ENCODE measurements around the gene PTPRQ. TPM values are rescaled to one million over a fixed set of nuclear protein-coding genes. Genes with fewer than 3 reads are reported as not detected.

The PTPRQ gene
- polyA plus RNA-seq, 1 donor (not counting 4 experiments of a cell fraction or from before 2014, with no cell fraction given) = 0.01 TPM

DNA sequence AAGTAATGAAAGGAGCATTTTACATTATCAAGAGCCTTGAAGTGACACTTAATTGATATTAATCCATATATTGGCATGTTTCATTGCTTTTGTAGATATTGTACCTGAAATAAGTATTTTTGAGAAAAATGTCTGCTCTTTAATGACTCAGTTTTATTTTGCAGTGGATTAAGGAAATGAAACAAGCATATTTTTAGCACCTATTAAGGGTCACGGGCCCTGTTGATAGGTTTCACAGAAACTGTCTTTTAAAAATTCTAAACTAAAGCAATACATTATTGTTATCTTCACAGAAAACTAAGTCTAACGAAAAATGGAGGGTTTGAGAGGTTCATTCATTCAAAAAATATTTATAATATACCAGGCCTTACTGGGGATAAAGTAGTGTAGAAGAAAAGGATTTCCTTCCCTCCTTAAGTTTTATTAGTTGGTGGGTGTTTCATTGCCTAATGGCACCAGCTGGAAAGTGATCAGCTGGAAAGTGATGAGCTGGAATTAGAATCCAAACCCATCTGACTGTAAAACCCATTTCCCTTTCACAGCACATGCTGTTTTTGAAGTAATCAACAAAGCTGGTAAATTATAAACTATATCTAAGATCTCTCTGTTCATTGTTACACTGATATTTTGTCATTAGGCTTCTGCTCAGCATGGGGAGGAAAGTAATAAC lies 54.2 kb downstream of the PTPRQ start:
- no peaks in the 10 kb centered on the region for H3K4me1 ChIP-seq (ENCODE audit: control insufficient read depth, extremely low read depth, insufficient read depth, low read length)
- no peaks in the 10 kb centered on the region for H3K9me3 ChIP-seq (ENCODE audit: control insufficient read depth, low read depth, low read length)
- H4K20me1 ChIP-seq (ENCODE audit: control insufficient read depth, extremely low read depth, insufficient read depth, low read length) = no peaks in the 10 kb centered on the region
- no peaks in the 10 kb centered on the region for H3K36me3 ChIP-seq (ENCODE audit: control insufficient read depth in 2 of 2, extremely low read depth in 1 of 2, insufficient read depth in 2 of 2, low read length in 2 of 2)
- H3K27me3 ChIP-seq (ENCODE audit: control insufficient read depth, extremely low read depth, insufficient read depth, low read length) = no peaks in the 10 kb centered on the region
- H3K4me3 ChIP-seq (ENCODE audit: control insufficient read depth in 2 of 3, extremely low read depth in 1 of 3, insufficient read depth in 2 of 3, low read depth in 1 of 3, low read length in 3 of 3) = no peak overlapping the region
- no peak for FAIRE-seq
- H3K79me2 ChIP-seq (ENCODE audit: control insufficient read depth, insufficient read depth, low read length) = no peaks in the 10 kb centered on the region
- no peak overlapping the region for H3K9ac ChIP-seq (ENCODE audit: control insufficient read depth, extremely low read depth, insufficient read depth, low read length)
- H3K27ac ChIP-seq (ENCODE audit: control insufficient read depth, insufficient read depth, low read length) = no peak overlapping the region
- H2AFZ ChIP-seq (ENCODE audit: control insufficient read depth, low read length) = no peak overlapping the region
- H3K4me2 ChIP-seq (ENCODE audit: control insufficient read depth, extremely low read depth, insufficient read depth, low read depth, low read length) = no peak overlapping the region
- TF ChIP-seq, protein P1, sequence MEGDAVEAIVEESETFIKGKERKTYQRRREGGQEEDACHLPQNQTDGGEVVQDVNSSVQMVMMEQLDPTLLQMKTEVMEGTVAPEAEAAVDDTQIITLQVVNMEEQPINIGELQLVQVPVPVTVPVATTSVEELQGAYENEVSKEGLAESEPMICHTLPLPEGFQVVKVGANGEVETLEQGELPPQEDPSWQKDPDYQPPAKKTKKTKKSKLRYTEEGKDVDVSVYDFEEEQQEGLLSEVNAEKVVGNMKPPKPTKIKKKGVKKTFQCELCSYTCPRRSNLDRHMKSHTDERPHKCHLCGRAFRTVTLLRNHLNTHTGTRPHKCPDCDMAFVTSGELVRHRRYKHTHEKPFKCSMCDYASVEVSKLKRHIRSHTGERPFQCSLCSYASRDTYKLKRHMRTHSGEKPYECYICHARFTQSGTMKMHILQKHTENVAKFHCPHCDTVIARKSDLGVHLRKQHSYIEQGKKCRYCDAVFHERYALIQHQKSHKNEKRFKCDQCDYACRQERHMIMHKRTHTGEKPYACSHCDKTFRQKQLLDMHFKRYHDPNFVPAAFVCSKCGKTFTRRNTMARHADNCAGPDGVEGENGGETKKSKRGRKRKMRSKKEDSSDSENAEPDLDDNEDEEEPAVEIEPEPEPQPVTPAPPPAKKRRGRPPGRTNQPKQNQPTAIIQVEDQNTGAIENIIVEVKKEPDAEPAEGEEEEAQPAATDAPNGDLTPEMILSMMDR (optimal IDR thresholded peaks at IDR 0.05 in 1 of 3, IDR thresholded peaks at IDR 0.05 in 1 of 3, conservative IDR thresholded peaks at IDR 0.05 in 1 of 3; ENCODE audit: extremely low read depth in 1 of 3, insufficient read depth in 2 of 3, low read length in 3 of 3) = no peak
- TF ChIP-seq EZH2 (IDR thresholded peaks at IDR 0.05; ENCODE audit: low read length) = no peak
- dilution Hi-C loops (cut with MboI; ENCODE audit: extremely low pct_ligation_motif_present, low sequenced_read_pairs) = no loop called here
- no peaks in the 10 kb centered on the region for H3K9me1 ChIP-seq (ENCODE audit: control insufficient read depth, extremely low read depth, insufficient read depth, low read length)
- DNase-seq (ENCODE audit: low read depth, low spot score) = no peak

DNA sequence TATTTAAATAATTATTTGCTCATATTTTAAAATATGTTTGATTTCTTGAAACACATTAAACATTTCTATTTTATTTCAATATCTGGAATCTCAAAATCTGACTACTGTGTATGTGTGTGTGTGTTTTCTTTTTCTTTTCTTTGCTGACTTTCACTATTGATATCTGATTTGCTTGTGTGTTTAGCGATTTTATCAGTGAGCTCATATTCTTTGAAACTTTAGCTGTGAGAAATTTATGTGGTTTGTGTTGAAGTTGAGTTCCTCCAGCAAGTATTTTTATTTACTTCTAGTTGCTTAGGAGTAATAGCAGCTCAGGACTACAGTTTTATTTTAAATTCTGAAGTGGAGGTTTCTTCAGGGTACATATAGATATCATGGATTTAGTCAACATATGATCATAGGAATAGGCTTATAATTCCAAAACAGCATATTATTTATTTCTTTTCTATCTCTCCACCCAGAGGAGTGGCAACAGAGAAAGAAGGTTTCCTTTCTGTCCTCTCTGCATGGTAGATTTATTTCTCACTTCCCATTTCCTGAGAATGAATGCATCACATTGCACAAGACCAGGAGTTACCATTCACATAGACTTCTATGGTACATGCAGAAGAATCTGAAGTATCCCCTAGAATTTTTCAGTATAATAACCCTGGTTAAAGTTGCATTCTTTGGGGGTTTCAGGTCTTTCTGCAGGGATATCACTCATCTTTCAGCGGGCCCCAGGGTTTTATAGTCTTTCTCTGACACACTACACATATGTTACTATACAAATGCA lies 60.5 kb downstream of the PTPRQ start:
- Histone ChIP-seq H3K36me3 (ENCODE audit: control insufficient read depth in 2 of 2, extremely low read depth in 1 of 2, insufficient read depth in 2 of 2, low read length in 2 of 2) (no peaks in the 10 kb centered on the region), H4K20me1 (ENCODE audit: control insufficient read depth, extremely low read depth, insufficient read depth, low read length) (no peaks in the 10 kb centered on the region), H3K4me2 (ENCODE audit: control insufficient read depth, extremely low read depth, insufficient read depth, low read depth, low read length) (no peak overlapping the region), H3K9me1 (ENCODE audit: control insufficient read depth, extremely low read depth, insufficient read depth, low read length) (no peaks in the 10 kb centered on the region), H2AFZ (ENCODE audit: control insufficient read depth, low read length) (no peak overlapping the region), H3K9ac (ENCODE audit: control insufficient read depth, extremely low read depth, insufficient read depth, low read length) (no peak overlapping the region), H3K79me2 (ENCODE audit: control insufficient read depth, insufficient read depth, low read length) (no peaks in the 10 kb centered on the region), H3K9me3 (ENCODE audit: control insufficient read depth, low read depth, low read length) (no peaks in the 10 kb centered on the region), H3K27ac (ENCODE audit: control insufficient read depth, insufficient read depth, low read length) (no peak overlapping the region), H3K4me1 (ENCODE audit: control insufficient read depth, extremely low read depth, insufficient read depth, low read length) (no peaks in the 10 kb centered on the region), H3K27me3 (ENCODE audit: control insufficient read depth, extremely low read depth, insufficient read depth, low read length) (no peaks in the 10 kb centered on the region), H3K4me3 (ENCODE audit: control insufficient read depth in 2 of 3, extremely low read depth in 1 of 3, insufficient read depth in 2 of 3, low read depth in 1 of 3, low read length in 3 of 3) (no peak overlapping the region)
- FAIRE-seq = no peak
- no peak for DNase-seq (ENCODE audit: low read depth, low spot score)
- dilution Hi-C loops (cut with MboI; ENCODE audit: extremely low pct_ligation_motif_present, low sequenced_read_pairs) = no loop called here
- TF ChIP-seq, protein P1 (optimal IDR thresholded peaks at IDR 0.05 in 1 of 3, IDR thresholded peaks at IDR 0.05 in 1 of 3, conservative IDR thresholded peaks at IDR 0.05 in 1 of 3; ENCODE audit: extremely low read depth in 1 of 3, insufficient read depth in 2 of 3, low read length in 3 of 3) = no peak
- no peak for TF ChIP-seq EZH2 (IDR thresholded peaks at IDR 0.05; ENCODE audit: low read length)

Data from keratinocyte (primary cell).